ENCODE results near the gene TCEA2. TPM values are rescaled to one million over a fixed set of nuclear protein-coding genes. Genes with fewer than 3 reads are reported as not detected.
A peak's percentile ranks its signal among the peaks of the same experiment; 100 is the strongest.

The TCEA2 gene
- total RNA-seq, 1 donor from 2014 or later = 33.1 TPM

DNA sequence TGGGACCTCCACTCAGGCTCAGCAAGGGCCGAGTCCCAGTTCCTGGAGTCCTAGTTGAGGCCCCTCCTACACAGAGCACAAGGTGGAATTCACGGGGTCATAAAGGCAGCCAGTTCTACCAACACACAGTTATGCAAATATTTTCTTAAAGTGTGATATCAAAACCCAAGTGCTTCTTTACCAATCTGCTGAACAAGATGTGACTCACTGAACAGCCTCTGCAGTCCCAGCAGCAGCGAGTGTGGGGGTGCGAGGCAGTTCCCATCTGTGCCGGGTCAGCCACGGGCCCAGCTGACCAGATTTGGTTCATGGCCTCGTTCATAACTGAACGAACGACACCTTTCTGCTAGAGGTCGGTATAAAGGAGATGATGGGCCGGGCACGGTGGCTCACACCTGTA lies 4.5 kb upstream of the TCEA2 start:
- Histone ChIP-seq H3K36me3 (no peaks in the 10 kb centered on the region), H3K27me3 (no peaks in the 10 kb centered on the region), H3K4me3 (no peak overlapping the region), H3K9me3 (no peaks in the 10 kb centered on the region), H3K4me1 (peaks cover 28% of the 10 kb centered on the region), H3K27ac (no peak overlapping the region)
- intact Hi-C loops (cut with DNase I) = no loop called here
- TF ChIP-seq POLR2A (IDR thresholded peaks at IDR 0.05) (no peak), POLR2AphosphoS5 (IDR thresholded peaks at IDR 0.05; ENCODE audit: insufficient read depth in 1 of 2, low read depth in 1 of 2) (no peak)
- TF ChIP-seq, protein P1, sequence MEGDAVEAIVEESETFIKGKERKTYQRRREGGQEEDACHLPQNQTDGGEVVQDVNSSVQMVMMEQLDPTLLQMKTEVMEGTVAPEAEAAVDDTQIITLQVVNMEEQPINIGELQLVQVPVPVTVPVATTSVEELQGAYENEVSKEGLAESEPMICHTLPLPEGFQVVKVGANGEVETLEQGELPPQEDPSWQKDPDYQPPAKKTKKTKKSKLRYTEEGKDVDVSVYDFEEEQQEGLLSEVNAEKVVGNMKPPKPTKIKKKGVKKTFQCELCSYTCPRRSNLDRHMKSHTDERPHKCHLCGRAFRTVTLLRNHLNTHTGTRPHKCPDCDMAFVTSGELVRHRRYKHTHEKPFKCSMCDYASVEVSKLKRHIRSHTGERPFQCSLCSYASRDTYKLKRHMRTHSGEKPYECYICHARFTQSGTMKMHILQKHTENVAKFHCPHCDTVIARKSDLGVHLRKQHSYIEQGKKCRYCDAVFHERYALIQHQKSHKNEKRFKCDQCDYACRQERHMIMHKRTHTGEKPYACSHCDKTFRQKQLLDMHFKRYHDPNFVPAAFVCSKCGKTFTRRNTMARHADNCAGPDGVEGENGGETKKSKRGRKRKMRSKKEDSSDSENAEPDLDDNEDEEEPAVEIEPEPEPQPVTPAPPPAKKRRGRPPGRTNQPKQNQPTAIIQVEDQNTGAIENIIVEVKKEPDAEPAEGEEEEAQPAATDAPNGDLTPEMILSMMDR (IDR thresholded peaks at IDR 0.05) = no peak
- no peak for DNase-seq (ENCODE audit: extremely low spot score in 2 of 2)

DNA sequence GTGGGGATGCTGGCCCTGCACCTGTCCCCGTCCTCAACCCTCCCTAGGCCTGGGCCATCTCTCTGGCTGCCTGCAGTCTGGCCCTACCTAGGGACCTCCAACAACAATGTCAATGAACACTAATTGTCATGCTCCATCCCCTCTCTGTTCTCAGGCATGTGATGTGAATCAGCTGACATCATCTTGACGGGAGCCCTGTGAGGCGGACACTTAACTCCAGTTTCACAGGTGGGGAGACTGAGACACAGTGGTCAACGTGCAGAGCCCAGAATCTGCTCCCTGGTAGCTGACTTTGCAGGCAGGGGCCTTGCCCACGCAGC lies 762 bp upstream of the TCEA2 start:
- Histone ChIP-seq H3K4me1 (peaks cover 33% of the 10 kb centered on the region), H3K36me3 (no peaks in the 10 kb centered on the region), H3K27ac (peak overlapping the region; percentile 82), H3K4me3 (peak overlapping the region; percentile 82), H3K27me3 (no peaks in the 10 kb centered on the region), H3K9me3 (no peaks in the 10 kb centered on the region)
- TF ChIP-seq POLR2A (IDR thresholded peaks at IDR 0.05) (no peak), POLR2AphosphoS5 (IDR thresholded peaks at IDR 0.05; ENCODE audit: insufficient read depth in 1 of 2, low read depth in 1 of 2) (no peak)
- TF ChIP-seq, protein P1 (IDR thresholded peaks at IDR 0.05) = no peak
- no peak for DNase-seq (ENCODE audit: extremely low spot score in 2 of 2)
- intact Hi-C loops (cut with DNase I) = no loop called here

DNA sequence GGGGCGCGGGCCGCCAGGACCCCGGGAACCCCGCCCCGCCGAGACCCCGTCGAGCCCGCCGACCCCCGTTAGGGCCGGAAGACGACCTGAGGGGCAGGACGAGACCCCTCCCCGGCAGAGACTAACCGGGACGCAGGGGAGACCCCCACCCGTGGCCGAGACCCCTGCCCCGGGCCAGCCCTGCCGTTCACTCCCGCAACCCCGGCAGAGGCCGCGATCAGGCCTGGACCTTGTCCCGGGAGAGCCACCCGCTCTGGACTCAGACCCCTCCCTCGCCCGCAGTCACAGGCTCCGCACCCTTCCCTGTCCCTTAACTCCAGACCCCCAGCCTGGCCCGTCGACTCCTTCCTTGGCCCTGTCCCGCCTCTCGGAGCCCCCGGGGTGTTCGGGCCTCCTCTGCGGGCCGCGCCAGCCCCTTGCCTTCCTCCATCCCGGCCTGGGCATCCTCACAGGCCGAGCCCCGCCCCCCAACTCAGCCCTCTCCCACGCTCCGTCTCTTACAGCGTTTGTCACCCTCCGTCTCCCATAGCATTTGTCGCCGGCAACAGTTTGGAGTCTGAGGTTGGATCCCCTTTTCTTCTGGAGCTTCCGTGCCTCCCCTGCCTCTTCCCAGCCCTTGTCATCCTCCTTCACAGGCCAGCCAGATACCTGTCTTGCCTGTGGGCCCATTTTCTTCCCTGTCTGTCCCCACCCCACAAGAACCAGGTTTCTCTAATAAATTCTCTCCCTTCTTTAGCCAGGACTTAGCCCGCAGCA lies 569 bp downstream of the TCEA2 start:
- no peaks in the 10 kb centered on the region for H3K9me3 ChIP-seq
- no peak for DNase-seq (ENCODE audit: extremely low spot score in 2 of 2)
- intact Hi-C loops (cut with DNase I) = no loop called here
- H3K27ac ChIP-seq = peak overlapping the region; percentile 82
- TF ChIP-seq POLR2AphosphoS5 (IDR thresholded peaks at IDR 0.05; ENCODE audit: insufficient read depth in 1 of 2, low read depth in 1 of 2) (no peak), POLR2A (IDR thresholded peaks at IDR 0.05) (no peak)
- TF ChIP-seq, protein P1 (IDR thresholded peaks at IDR 0.05) = no peak
- no peaks in the 10 kb centered on the region for H3K27me3 ChIP-seq
- peaks cover 33% of the 10 kb centered on the region for H3K4me1 ChIP-seq
- H3K36me3 ChIP-seq = no peaks in the 10 kb centered on the region
- peak overlapping the region; percentile 82 for H3K4me3 ChIP-seq

DNA sequence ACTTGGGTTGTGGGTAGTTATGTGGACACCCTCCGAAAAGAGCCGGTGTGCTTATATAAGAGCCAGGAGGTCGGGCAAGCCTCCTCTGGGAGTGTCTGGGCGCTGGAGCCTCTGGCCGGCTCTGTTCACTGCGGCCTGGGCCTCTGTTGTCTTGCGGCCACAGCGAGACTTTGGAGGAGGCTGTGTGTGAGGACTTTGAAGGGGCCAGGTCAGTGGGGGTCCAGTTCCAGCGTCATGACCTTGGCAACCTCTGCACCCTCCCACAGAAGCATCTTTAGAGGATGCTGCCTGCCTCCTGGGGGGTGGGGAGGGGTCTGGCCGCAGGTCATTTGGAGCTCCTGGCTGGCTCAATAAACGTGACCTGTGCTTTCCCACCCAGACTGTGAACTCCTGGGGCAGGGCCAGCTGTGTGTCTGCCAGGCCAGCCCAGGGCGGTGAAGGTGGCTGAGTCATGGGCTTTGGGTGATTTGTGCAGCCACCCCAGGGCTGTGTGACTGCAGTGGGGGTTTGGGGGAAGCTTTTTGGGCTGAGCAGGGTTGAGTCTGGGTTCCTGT lies 1.2 kb downstream of the TCEA2 start:
- Histone ChIP-seq H3K27ac (peak overlapping the region; percentile 82), H3K4me1 (peaks cover 33% of the 10 kb centered on the region)
- intact Hi-C loops (cut with DNase I) = no loop called here

More for the DNA sequence above, 1.2 kb downstream of the TCEA2 start:
- H3K4me3 ChIP-seq = peak overlapping the region; percentile 82
- DNase-seq (ENCODE audit: extremely low spot score in 2 of 2) = no peak
- no peaks in the 10 kb centered on the region for H3K36me3 ChIP-seq
- H3K27me3 ChIP-seq = no peaks in the 10 kb centered on the region
- no peaks in the 10 kb centered on the region for H3K9me3 ChIP-seq
- TF ChIP-seq POLR2A (IDR thresholded peaks at IDR 0.05) (no peak), POLR2AphosphoS5 (IDR thresholded peaks at IDR 0.05; ENCODE audit: insufficient read depth in 1 of 2, low read depth in 1 of 2) (no peak)
- TF ChIP-seq, protein P1 (IDR thresholded peaks at IDR 0.05) = no peak
